ENCODE results near the gene WDR49.

WDR49 gene

GRCh38 chr3:167451282-167451681 lies 202.5 kb downstream of the WDR49 start:
- Histone ChIP-seq H3K4me3 (ENCODE audit: insufficient read depth, low read length, poor library complexity, severe bottlenecking) (no peak overlapping the region), H3F3A (ENCODE audit: insufficient read depth) (no peaks in the 10 kb centered on the region), H3K4me2 (ENCODE audit: low read depth, low read length, poor library complexity, severe bottlenecking) (no peak overlapping the region), H3K27ac (ENCODE audit: low read depth, low read length) (no peak overlapping the region), H3K9me3 (ENCODE audit: insufficient read depth, low read length) (no peaks in the 10 kb centered on the region), H3K36me3 (ENCODE audit: low read length) (no peaks in the 10 kb centered on the region), H3K9ac (ENCODE audit: low read length) (no peak overlapping the region), H3K79me2 (ENCODE audit: insufficient read depth, low read length) (no peaks in the 10 kb centered on the region), H2AFZ (ENCODE audit: low read depth, low read length, severe bottlenecking) (no peak overlapping the region), H3K27me3 (ENCODE audit: low read length) (no peaks in the 10 kb centered on the region), H4K20me1 (ENCODE audit: low read depth, low read length) (no peaks in the 10 kb centered on the region), H3K9me2 (replicated peaks; ENCODE audit: insufficient read depth, low read length) (no peaks in the 10 kb centered on the region)
- no peak for TF ChIP-seq EZH2phosphoT487 (conservative IDR thresholded peaks at IDR 0.05; ENCODE audit: low read length)
- no peak for TF ChIP-seq CTCF (IDR thresholded peaks at IDR 0.05; ENCODE audit: insufficient read depth, low read length, poor library complexity, severe bottlenecking)

- Histone ChIP-seq H3K79me2 (ENCODE audit: insufficient read depth, low read length) (no peaks in the 10 kb centered on the region), H3K9ac (ENCODE audit: low read length) (no peak overlapping the region), H3K9me3 (ENCODE audit: insufficient read depth, low read length) (no peaks in the 10 kb centered on the region), H4K20me1 (ENCODE audit: low read depth, low read length) (no peaks in the 10 kb centered on the region), H3K27me3 (ENCODE audit: low read length) (no peaks in the 10 kb centered on the region), H3K9me2 (replicated peaks; ENCODE audit: insufficient read depth, low read length) (no peaks in the 10 kb centered on the region), H2AFZ (ENCODE audit: low read depth, low read length, severe bottlenecking) (no peak overlapping the region), H3F3A (ENCODE audit: insufficient read depth) (no peaks in the 10 kb centered on the region), H3K4me2 (ENCODE audit: low read depth, low read length, poor library complexity, severe bottlenecking) (no peak overlapping the region), H3K27ac (ENCODE audit: low read depth, low read length) (no peak overlapping the region), H3K36me3 (ENCODE audit: low read length) (no peaks in the 10 kb centered on the region), H3K4me3 (ENCODE audit: insufficient read depth, low read length, poor library complexity, severe bottlenecking) (no peak overlapping the region)
- TF ChIP-seq CTCF (IDR thresholded peaks at IDR 0.05; ENCODE audit: insufficient read depth, low read length, poor library complexity, severe bottlenecking), result no peak
Observed at GRCh38 chr3:167450675-167451074, 203.1 kb downstream of the WDR49 start.

- no peaks in the 10 kb centered on the region for H3K36me3 ChIP-seq (ENCODE audit: low read length)
- H3K9ac ChIP-seq (ENCODE audit: low read length), result no peak overlapping the region
- H3K4me2 ChIP-seq (ENCODE audit: low read depth, low read length, poor library complexity, severe bottlenecking), result no peak overlapping the region
- no peaks in the 10 kb centered on the region for H3K9me2 ChIP-seq (replicated peaks; ENCODE audit: insufficient read depth, low read length)
- no peak overlapping the region for H3K27ac ChIP-seq (ENCODE audit: low read depth, low read length)
- H3K27me3 ChIP-seq (ENCODE audit: low read length), result no peaks in the 10 kb centered on the region
- no peak for TF ChIP-seq CTCF (IDR thresholded peaks at IDR 0.05; ENCODE audit: insufficient read depth, low read length, poor library complexity, severe bottlenecking)
- no peak for TF ChIP-seq EZH2phosphoT487 (conservative IDR thresholded peaks at IDR 0.05; ENCODE audit: low read length)
- H3K79me2 ChIP-seq (ENCODE audit: insufficient read depth, low read length), result no peaks in the 10 kb centered on the region
- no peak overlapping the region for H3K4me3 ChIP-seq (ENCODE audit: insufficient read depth, low read length, poor library complexity, severe bottlenecking)
- H3K9me3 ChIP-seq (ENCODE audit: insufficient read depth, low read length), result no peaks in the 10 kb centered on the region
- H3F3A ChIP-seq (ENCODE audit: insufficient read depth), result no peaks in the 10 kb centered on the region
- no peak overlapping the region for H2AFZ ChIP-seq (ENCODE audit: low read depth, low read length, severe bottlenecking)
- H4K20me1 ChIP-seq (ENCODE audit: low read depth, low read length), result no peaks in the 10 kb centered on the region
Observed at GRCh38 chr3:167450195-167450594, 203.5 kb downstream of the WDR49 start.

- H2AFZ ChIP-seq (ENCODE audit: low read depth, low read length, severe bottlenecking), result no peak overlapping the region
- no peaks in the 10 kb centered on the region for H3K27me3 ChIP-seq (ENCODE audit: low read length)
- TF ChIP-seq EZH2phosphoT487 (conservative IDR thresholded peaks at IDR 0.05; ENCODE audit: low read length) (no peak), CTCF (IDR thresholded peaks at IDR 0.05; ENCODE audit: insufficient read depth, low read length, poor library complexity, severe bottlenecking) (no peak)
- H3K9me3 ChIP-seq (ENCODE audit: insufficient read depth, low read length), result no peaks in the 10 kb centered on the region
- H3K4me3 ChIP-seq (ENCODE audit: insufficient read depth, low read length, poor library complexity, severe bottlenecking), result no peak overlapping the region
- H3K27ac ChIP-seq (ENCODE audit: low read depth, low read length), result no peak overlapping the region
- H3K79me2 ChIP-seq (ENCODE audit: insufficient read depth, low read length), result no peaks in the 10 kb centered on the region
- H3K9ac ChIP-seq (ENCODE audit: low read length), result no peak overlapping the region
- H3F3A ChIP-seq (ENCODE audit: insufficient read depth), result no peaks in the 10 kb centered on the region
- no peak overlapping the region for H3K4me2 ChIP-seq (ENCODE audit: low read depth, low read length, poor library complexity, severe bottlenecking)
- H3K36me3 ChIP-seq (ENCODE audit: low read length), result no peaks in the 10 kb centered on the region
- H3K9me2 ChIP-seq (replicated peaks; ENCODE audit: insufficient read depth, low read length), result no peaks in the 10 kb centered on the region
- H4K20me1 ChIP-seq (ENCODE audit: low read depth, low read length), result no peaks in the 10 kb centered on the region
Observed at GRCh38 chr3:167445491-167445890, 208.3 kb downstream of the WDR49 start.
